NOMO-1 (cell line): ENCODE data around the gene SLC22A17.

Experiments
- DNase-seq, 2 experiments: peaks; one replicate each; lab custom pipeline; 2025; ENCODE audit not compliant: unreplicated experiment in 2 of 2; lab: John Stamatoyannopoulos, UW

Gene SLC22A17

GRCh38 chr14:23308721-23309445 is 43.8 kb downstream of the SLC22A17 start:
- no peak for DNase-seq

GRCh38 chr14:23307687-23308644 is 44.7 kb downstream of the SLC22A17 start:
- DNase-seq, result no peak

GRCh38 chr14:23307146-23307530 is 45.5 kb downstream of the SLC22A17 start:
- DNase-seq, result no peak

- peak; percentile 56 to 76 for DNase-seq
Measured at GRCh38 chr14:23306412-23307145, 46.1 kb downstream of the SLC22A17 start, which contains the start of gene BCL2L2. Gene BCL2L2 (plus strand): TSS chr14:23306833. CDS start chr14:23307768, 935 bp downstream.

GRCh38 chr14:23302290-23303225 is 50.1 kb downstream of the SLC22A17 start, which contains the start of gene PPP1R3E:
Gene PPP1R3E (minus strand): TSS chr14:23302859. CDS start chr14:23302576, 283 bp downstream.
- peak; percentile 40 to 52 for DNase-seq

- no peak for DNase-seq
Measured at GRCh38 chr14:23301969-23302289, 50.8 kb downstream of the SLC22A17 start.

- DNase-seq, result peak; percentile 96 to 100
Measured at GRCh38 chr14:23301288-23301968, 51.3 kb downstream of the SLC22A17 start.

- DNase-seq, result no peak
Measured at GRCh38 chr14:23300687-23301223, 51.9 kb downstream of the SLC22A17 start.

GRCh38 chr14:23299986-23300686 is 52.6 kb downstream of the SLC22A17 start:
- peak in 1 of 2 experiments; percentile 23 for DNase-seq

- DNase-seq, result peak in 1 of 2 experiments; percentile 13
Measured at GRCh38 chr14:23299211-23299957, 53.3 kb downstream of the SLC22A17 start.

- DNase-seq, result no peak
Measured at GRCh38 chr14:23297611-23298277, 54.9 kb downstream of the SLC22A17 start.

- DNase-seq, result no peak
Measured at GRCh38 chr14:23297096-23297495, 55.6 kb downstream of the SLC22A17 start.
